WERI-Rb-1 (cell line): ENCODE results near the gene DGKI.

Experiments used
- DNase-seq: peaks from one replicate; pipeline ENCODE4 v3.0.0-alpha.2; 2020
- H3K27ac ChIP-seq: fragments of 250-450 bp; sonication (Bioruptor Pico); 2 replicates; pipeline ENCODE4 v1.5.1; 2020; ENCODE audit warnings: mild to moderate bottlenecking, moderate library complexity
- H3K27me3 ChIP-seq: fragments of 250-450 bp; sonication (Bioruptor Pico); 2 replicates; pipeline ENCODE4 v1.5.1; 2021; ENCODE audit warnings: mild to moderate bottlenecking, low read depth, moderate library complexity; ENCODE audit not compliant: insufficient read depth, severe bottlenecking
- H3K36me3 ChIP-seq: fragments of 250-450 bp; sonication (Bioruptor Pico); 2 replicates; pipeline ENCODE4 v1.5.1; 2020; ENCODE audit warnings: mild to moderate bottlenecking, moderate library complexity
- H3K4me3 ChIP-seq: 2 replicates; pipeline ENCODE4 v1.5.1; 2011; ENCODE audit warnings: low read depth, mild to moderate bottlenecking, control low read depth, low read length
- H3K9me3 ChIP-seq: fragments of 250-450 bp; sonication (Bioruptor Pico); 2 replicates; pipeline ENCODE4 v1.5.1; 2021; ENCODE audit warnings: mild to moderate bottlenecking, moderate library complexity; ENCODE audit not compliant: severe bottlenecking
- CTCF ChIP-seq: IDR thresholded peaks from 2 replicates; pipeline ENCODE4 v1.5.1; 2011; ENCODE audit warnings: low read depth, mild to moderate bottlenecking, control low read depth, inconsistent platforms, low read length

Gene DGKI

GRCh38 chr7:137741443-137741842 is 105.3 kb downstream of the DGKI start:
- no peaks in the 10 kb centered on the region for H3K9me3 ChIP-seq
- H3K27ac ChIP-seq = no peak overlapping the region
- no peak for TF ChIP-seq CTCF
- DNase-seq = no peak
- no peak overlapping the region for H3K4me3 ChIP-seq
- no peaks in the 10 kb centered on the region for H3K36me3 ChIP-seq
- no peaks in the 10 kb centered on the region for H3K27me3 ChIP-seq

GRCh38 chr7:137734221-137734620 is 112.6 kb downstream of the DGKI start:
- H3K36me3 ChIP-seq = no peaks in the 10 kb centered on the region
- peaks cover 2% of the 10 kb centered on the region for H3K9me3 ChIP-seq
- no peak for DNase-seq
- H3K27me3 ChIP-seq = no peaks in the 10 kb centered on the region
- H3K27ac ChIP-seq = no peak overlapping the region
- no peak for TF ChIP-seq CTCF
- H3K4me3 ChIP-seq = no peak overlapping the region

GRCh38 chr7:137732168-137732567 is 114.6 kb downstream of the DGKI start:
- no peak overlapping the region for H3K27ac ChIP-seq
- H3K9me3 ChIP-seq = peaks cover 2% of the 10 kb centered on the region
- no peak for TF ChIP-seq CTCF
- no peaks in the 10 kb centered on the region for H3K36me3 ChIP-seq
- H3K27me3 ChIP-seq = no peaks in the 10 kb centered on the region
- DNase-seq = no peak
- H3K4me3 ChIP-seq = no peak overlapping the region

- DNase-seq = no peak
- no peak overlapping the region for H3K27ac ChIP-seq
- H3K36me3 ChIP-seq = no peaks in the 10 kb centered on the region
- no peaks in the 10 kb centered on the region for H3K27me3 ChIP-seq
- TF ChIP-seq CTCF = no peak
- no peak overlapping the region for H3K4me3 ChIP-seq
- peaks cover 2% of the 10 kb centered on the region for H3K9me3 ChIP-seq
Observed at GRCh38 chr7:137731436-137731835, 115.3 kb downstream of the DGKI start.

- no peak overlapping the region for H3K4me3 ChIP-seq
- peaks cover 2% of the 10 kb centered on the region for H3K9me3 ChIP-seq
- H3K27ac ChIP-seq = peak overlapping the region; percentile 58
- no peaks in the 10 kb centered on the region for H3K27me3 ChIP-seq
- no peaks in the 10 kb centered on the region for H3K36me3 ChIP-seq
- DNase-seq = peak; percentile 73
- TF ChIP-seq CTCF = no peak
Observed at GRCh38 chr7:137728426-137728825, 118.3 kb downstream of the DGKI start.

GRCh38 chr7:137727413-137727812 is 119.4 kb downstream of the DGKI start:
- Histone ChIP-seq H3K36me3 (no peaks in the 10 kb centered on the region), H3K27ac (no peak overlapping the region), H3K4me3 (no peak overlapping the region), H3K27me3 (no peaks in the 10 kb centered on the region), H3K9me3 (peaks cover 2% of the 10 kb centered on the region)
- DNase-seq = no peak
- no peak for TF ChIP-seq CTCF
